HCT116 (cell line): ENCODE measurements around the gene STX2. TPM values are rescaled to one million over a fixed set of nuclear protein-coding genes. Genes with fewer than 3 reads are reported as not detected.

Source experiments
- ATAC-seq: fragments of 200-7000 bp; cut with Tn5 transposase; 2 replicates; pipeline ENCODE4 v1.9.1; 2020; ENCODE audit warnings: mild to moderate bottlenecking, moderate library complexity
- BruUV-seq: library from RNA; stranded (reverse); fragments of 400-500 nt; replicated peaks from 2 replicates; lab custom pipeline; 2021; lab: Mats Ljungman, UMichigan
- CTCF ChIA-PET: fragments of 300-600 bp; sonication (Branson Sonifier 250); formaldehyde crosslinking; loops from one replicate; lab custom pipeline; 2021; ENCODE audit warnings: antibody characterized with exemption; lab: Charles Lee
- POLR2A ChIA-PET: fragments of 300-600, 350-600 bp; sonication (Branson Sonifier 250); formaldehyde crosslinking; loops from one replicate; lab custom pipeline; 2021; ENCODE audit warnings: antibody characterized with exemption; lab: Charles Lee
- RAD21 ChIA-PET, 2 experiments: fragments of 300-600 bp; sonication (Branson Sonifier 250); formaldehyde crosslinking; loops; one replicate each; lab custom pipeline; 2023; ENCODE audit warnings: low total read pairs in 2 of 2; ENCODE audit not compliant: uncharacterized antibody in 2 of 2, unreplicated experiment in 2 of 2, low non-redundant PET in 1 of 2; lab: Charles Lee
- DNase-seq: peaks from one replicate; pipeline ENCODE4 v3.0.0-alpha.2; 2010; ENCODE audit warnings: low read depth, low spot score
- H2AFZ ChIP-seq: fragments of 200-600 bp; shearing (Covaris generic), sonication (generic); 2 replicates; pipeline ENCODE4 v1.6.1; 2017; ENCODE audit warnings: low read depth, mixed run types, mixed read lengths, antibody characterized with exemption, low read length; ENCODE audit not compliant: poor library complexity, severe bottlenecking
- H3K27ac ChIP-seq: 2 replicates; pipeline ENCODE4 v1.5.1; 2012; ENCODE audit warnings: low read depth, low read length
- H3K27me3 ChIP-seq: fragments of 200-600 bp; sonication (generic); 2 replicates; pipeline ENCODE4 v1.6.1; 2016; ENCODE audit warnings: mixed run types, low read length, mixed read lengths; ENCODE audit not compliant: insufficient read depth
- H3K36me3 ChIP-seq, 2 experiments: fragments of 200-500 bp in 1 of 2; fragments of 200-600 bp in 1 of 2; sonication (Bioruptor generic) in 1 of 2; sonication (generic) in 1 of 2; 2 replicates each; pipeline versions ENCODE4 v1.5.1 to v1.6.1; 2014 to 2016; ENCODE audit warnings: low read length in 2 of 2, inconsistent platforms in 1 of 2, mixed read lengths in 1 of 2, mixed run types in 1 of 2; ENCODE audit not compliant: insufficient read depth in 2 of 2, control insufficient read depth in 1 of 2
- H3K4me1 ChIP-seq, 2 experiments: fragments of 200-600 bp in 1 of 2; sonication (generic) in 1 of 2; 2 replicates each; pipeline versions ENCODE4 v1.5.1 to v1.6.1; 2012 to 2017; ENCODE audit warnings: low read length in 2 of 2, inconsistent platforms in 1 of 2, mild to moderate bottlenecking in 1 of 2, mixed read lengths in 1 of 2, mixed run types in 1 of 2, moderate library complexity in 1 of 2; ENCODE audit not compliant: insufficient read depth in 2 of 2, control insufficient read depth in 1 of 2
- H3K4me2 ChIP-seq: fragments of 200-600 bp; sonication (generic); 2 replicates; pipeline ENCODE4 v1.6.1; 2017; ENCODE audit warnings: mixed run types, low read length, mixed read lengths
- H3K4me3 ChIP-seq, 2 experiments: fragments of 200-600 bp in 1 of 2; sonication (generic) in 1 of 2; replicated peaks in 1 of 2; 2 replicates each; pipeline ENCODE4 v1.5.1; 2011 to 2016; ENCODE audit warnings: low read length in 2 of 2, control low read depth in 1 of 2, low read depth in 1 of 2, mild to moderate bottlenecking in 1 of 2, mixed read lengths in 1 of 2, mixed run types in 1 of 2
- H3K79me2 ChIP-seq: fragments of 200-600 bp; sonication (generic); 2 replicates; pipeline ENCODE4 v1.6.1; 2017; ENCODE audit warnings: mild to moderate bottlenecking, mixed run types, low read length, moderate library complexity, mixed read lengths; ENCODE audit not compliant: insufficient read depth
- H3K9ac ChIP-seq: fragments of 200-600 bp; sonication (generic); 2 replicates; pipeline ENCODE4 v1.6.1; 2016; ENCODE audit warnings: low read length, mixed read lengths
- H3K9me2 ChIP-seq: fragments of 200-600 bp; sonication (generic), shearing (Covaris generic); 2 replicates; pipeline ENCODE4 v1.6.1; 2017; ENCODE audit warnings: mixed run types, mild to moderate bottlenecking, moderate library complexity; ENCODE audit not compliant: insufficient read depth
- H3K9me3 ChIP-seq, 2 experiments: fragments of 200-500 bp in 1 of 2; fragments of 200-600 bp in 1 of 2; sonication (Bioruptor generic) in 1 of 2; sonication (generic) in 1 of 2; 2 replicates each; pipeline ENCODE4 v1.6.1; 2014 to 2017; ENCODE audit warnings: low read length in 2 of 2, mixed read lengths in 2 of 2, inconsistent platforms in 1 of 2, low read depth in 1 of 2, mild to moderate bottlenecking in 1 of 2, mixed run types in 1 of 2, moderate library complexity in 1 of 2; ENCODE audit not compliant: control insufficient read depth in 1 of 2, insufficient read depth in 1 of 2
- H4K20me1 ChIP-seq: fragments of 200-600 bp; sonication (generic), shearing (Covaris generic); 2 replicates; pipeline ENCODE4 v1.6.1; 2017; ENCODE audit warnings: mixed run types, mild to moderate bottlenecking, moderate library complexity; ENCODE audit not compliant: insufficient read depth
- EGR1 ChIP-seq: IDR thresholded peaks from 2 replicates; pipeline ENCODE4 v1.6.1; 2012; ENCODE audit warnings: low read depth
- EZH2 ChIP-seq: fragments of 200-600 bp; sonication (generic); IDR thresholded peaks from 2 replicates; pipeline ENCODE4 v1.6.1; 2017; ENCODE audit warnings: antibody characterized with exemption, mixed run types
- EZH2phosphoT487 ChIP-seq: fragments of 200-600 bp; IDR thresholded peaks from 2 replicates; pipeline ENCODE4 v1.6.1; 2018; ENCODE audit warnings: antibody characterized with exemption, borderline replicate concordance
- JUND ChIP-seq: IDR thresholded peaks from 2 replicates; pipeline ENCODE4 v1.6.1; 2012
- POLR2A ChIP-seq: IDR thresholded peaks from 2 replicates; pipeline ENCODE4 v1.7.0; 2011; ENCODE audit warnings: borderline replicate concordance; ENCODE audit not compliant: insufficient read depth, insufficient read length; ENCODE audit errors: extremely low read depth
- POLR2AphosphoS5 ChIP-seq: IDR thresholded peaks from 2 replicates; pipeline ENCODE4 v1.6.1; 2011; ENCODE audit warnings: mild to moderate bottlenecking, low read depth, low read length, moderate library complexity
- RAD21 ChIP-seq: IDR thresholded peaks from 2 replicates; pipeline ENCODE4 v1.6.1; 2012; ENCODE audit warnings: low read depth, mild to moderate bottlenecking
- SIN3A ChIP-seq: IDR thresholded peaks from 2 replicates; pipeline ENCODE4 v1.6.1; 2012; ENCODE audit warnings: low read depth
- SP1 ChIP-seq: IDR thresholded peaks from 2 replicates; pipeline ENCODE4 v1.6.1; 2012; ENCODE audit warnings: low read depth
- TCF7L2 ChIP-seq: IDR thresholded peaks from 2 replicates; pipeline ENCODE4 v1.7.0; 2011; ENCODE audit warnings: borderline replicate concordance, inconsistent platforms; ENCODE audit not compliant: insufficient read depth, insufficient read length; ENCODE audit errors: extremely low read depth
- YY1 ChIP-seq: IDR thresholded peaks from 2 replicates; pipeline ENCODE4 v1.6.1; 2011; ENCODE audit warnings: low read length, low read depth, moderate library complexity, mild to moderate bottlenecking; ENCODE audit not compliant: insufficient replicate concordance; ENCODE audit errors: extremely low read depth
- ZFX ChIP-seq: fragments of 450-650 bp; IDR thresholded peaks from 2 replicates; pipeline ENCODE4 v1.6.1; 2017
- intact Hi-C: fragments of 100-400 bp; cut with micrococcal nuclease; formaldehyde crosslinking; loops from 2 replicates; pipeline ENCODE4 v1.10.0; 2022
- total RNA-seq: library from RNA; stranded (reverse); gene quantifications from one replicate; pipeline ENCODE4 v1.2.1, GENCODE V29; 2021; ENCODE audit not compliant: unreplicated experiment
- TF ChIP-seq, protein P1 (sequence below): IDR thresholded peaks from 2 replicates; pipeline ENCODE4 v1.6.1; 2012
- TF ChIP-seq, protein P2 (sequence below): IDR thresholded peaks from 2 replicates; pipeline ENCODE4 v1.6.1; 2011; ENCODE audit warnings: mild to moderate bottlenecking, low read length, moderate library complexity; ENCODE audit not compliant: insufficient replicate concordance; ENCODE audit errors: extremely low read depth
- TF ChIP-seq, protein P3 (sequence below): IDR thresholded peaks from 2 replicates; pipeline ENCODE4 v1.6.1; 2012
- TF ChIP-seq, protein P4 (sequence below): IDR thresholded peaks from 2 replicates; pipeline ENCODE4 v1.6.1; 2012; ENCODE audit warnings: low read depth
- TF ChIP-seq, protein P5 (sequence below), 3 experiments: fragments of 200-600 bp in 1 of 3; sonication (generic) in 1 of 3; IDR thresholded peaks in 2 of 3; conservative IDR thresholded peaks in 1 of 3; 2 replicates each; pipeline ENCODE4 v1.5.1; 2012 to 2017; ENCODE audit warnings: low read depth in 2 of 3, low read length in 2 of 3, antibody characterized with exemption in 1 of 3, borderline replicate concordance in 1 of 3, control low read depth in 1 of 3, mild to moderate bottlenecking in 1 of 3, mixed read lengths in 1 of 3, mixed run types in 1 of 3, moderate library complexity in 1 of 3; ENCODE audit not compliant: insufficient read depth in 1 of 3

The STX2 gene
- total RNA-seq, 1 experiment from 2014 or later = 19.2 TPM

DNA sequence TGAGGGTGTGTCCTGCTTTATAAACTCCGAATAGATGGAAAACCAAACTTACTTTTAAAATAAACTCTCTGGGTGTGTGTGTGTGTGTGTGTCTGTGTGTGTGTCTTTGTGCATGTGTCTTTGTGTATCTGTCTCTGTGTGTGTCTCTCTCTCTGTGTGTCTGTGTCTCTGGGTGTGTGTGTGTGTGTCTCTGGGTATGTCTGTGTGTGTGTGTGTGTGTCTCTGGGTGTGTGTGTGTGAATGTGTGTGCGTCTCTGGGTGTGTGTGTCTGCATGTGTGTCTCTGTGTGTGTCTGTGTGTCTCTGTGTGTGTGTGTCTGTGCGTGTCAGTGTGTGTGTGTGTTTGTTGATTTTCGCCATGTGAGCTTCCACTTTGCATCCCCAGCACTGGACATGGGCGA is 42.0 kb upstream of the STX2 start:
- H4K20me1 ChIP-seq = peaks cover 26% of the 10 kb centered on the region; the same call in 1 of the 2 replicates
- H2AFZ ChIP-seq = no peak overlapping the region
- H3K9me3 ChIP-seq = no peaks in the 10 kb centered on the region
- H3K36me3 ChIP-seq = peaks cover 15 to 17% of the 10 kb centered on the region in 2 experiments
- H3K4me2 ChIP-seq = no peak overlapping the region
- RAD21 ChIA-PET = no interaction called here
- H3K9ac ChIP-seq = no peak overlapping the region
- TF ChIP-seq, protein P1, sequence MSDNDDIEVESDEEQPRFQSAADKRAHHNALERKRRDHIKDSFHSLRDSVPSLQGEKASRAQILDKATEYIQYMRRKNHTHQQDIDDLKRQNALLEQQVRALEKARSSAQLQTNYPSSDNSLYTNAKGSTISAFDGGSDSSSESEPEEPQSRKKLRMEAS = no peak
- TF ChIP-seq SIN3A (no peak), POLR2AphosphoS5 (no peak), SP1 (no peak), RAD21 (no peak), EGR1 (no peak), EZH2phosphoT487 (no peak), EZH2 (no peak), JUND (no peak), ZFX (no peak), POLR2A (no peak), YY1 (no peak), TCF7L2 (no peak)
- TF ChIP-seq, protein P2, sequence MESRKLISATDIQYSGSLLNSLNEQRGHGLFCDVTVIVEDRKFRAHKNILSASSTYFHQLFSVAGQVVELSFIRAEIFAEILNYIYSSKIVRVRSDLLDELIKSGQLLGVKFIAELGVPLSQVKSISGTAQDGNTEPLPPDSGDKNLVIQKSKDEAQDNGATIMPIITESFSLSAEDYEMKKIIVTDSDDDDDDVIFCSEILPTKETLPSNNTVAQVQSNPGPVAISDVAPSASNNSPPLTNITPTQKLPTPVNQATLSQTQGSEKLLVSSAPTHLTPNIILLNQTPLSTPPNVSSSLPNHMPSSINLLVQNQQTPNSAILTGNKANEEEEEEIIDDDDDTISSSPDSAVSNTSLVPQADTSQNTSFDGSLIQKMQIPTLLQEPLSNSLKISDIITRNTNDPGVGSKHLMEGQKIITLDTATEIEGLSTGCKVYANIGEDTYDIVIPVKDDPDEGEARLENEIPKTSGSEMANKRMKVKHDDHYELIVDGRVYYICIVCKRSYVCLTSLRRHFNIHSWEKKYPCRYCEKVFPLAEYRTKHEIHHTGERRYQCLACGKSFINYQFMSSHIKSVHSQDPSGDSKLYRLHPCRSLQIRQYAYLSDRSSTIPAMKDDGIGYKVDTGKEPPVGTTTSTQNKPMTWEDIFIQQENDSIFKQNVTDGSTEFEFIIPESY = no peak
- TF ChIP-seq, protein P3, sequence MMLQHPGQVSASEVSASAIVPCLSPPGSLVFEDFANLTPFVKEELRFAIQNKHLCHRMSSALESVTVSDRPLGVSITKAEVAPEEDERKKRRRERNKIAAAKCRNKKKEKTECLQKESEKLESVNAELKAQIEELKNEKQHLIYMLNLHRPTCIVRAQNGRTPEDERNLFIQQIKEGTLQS = no peak
- TF ChIP-seq, protein P4, sequence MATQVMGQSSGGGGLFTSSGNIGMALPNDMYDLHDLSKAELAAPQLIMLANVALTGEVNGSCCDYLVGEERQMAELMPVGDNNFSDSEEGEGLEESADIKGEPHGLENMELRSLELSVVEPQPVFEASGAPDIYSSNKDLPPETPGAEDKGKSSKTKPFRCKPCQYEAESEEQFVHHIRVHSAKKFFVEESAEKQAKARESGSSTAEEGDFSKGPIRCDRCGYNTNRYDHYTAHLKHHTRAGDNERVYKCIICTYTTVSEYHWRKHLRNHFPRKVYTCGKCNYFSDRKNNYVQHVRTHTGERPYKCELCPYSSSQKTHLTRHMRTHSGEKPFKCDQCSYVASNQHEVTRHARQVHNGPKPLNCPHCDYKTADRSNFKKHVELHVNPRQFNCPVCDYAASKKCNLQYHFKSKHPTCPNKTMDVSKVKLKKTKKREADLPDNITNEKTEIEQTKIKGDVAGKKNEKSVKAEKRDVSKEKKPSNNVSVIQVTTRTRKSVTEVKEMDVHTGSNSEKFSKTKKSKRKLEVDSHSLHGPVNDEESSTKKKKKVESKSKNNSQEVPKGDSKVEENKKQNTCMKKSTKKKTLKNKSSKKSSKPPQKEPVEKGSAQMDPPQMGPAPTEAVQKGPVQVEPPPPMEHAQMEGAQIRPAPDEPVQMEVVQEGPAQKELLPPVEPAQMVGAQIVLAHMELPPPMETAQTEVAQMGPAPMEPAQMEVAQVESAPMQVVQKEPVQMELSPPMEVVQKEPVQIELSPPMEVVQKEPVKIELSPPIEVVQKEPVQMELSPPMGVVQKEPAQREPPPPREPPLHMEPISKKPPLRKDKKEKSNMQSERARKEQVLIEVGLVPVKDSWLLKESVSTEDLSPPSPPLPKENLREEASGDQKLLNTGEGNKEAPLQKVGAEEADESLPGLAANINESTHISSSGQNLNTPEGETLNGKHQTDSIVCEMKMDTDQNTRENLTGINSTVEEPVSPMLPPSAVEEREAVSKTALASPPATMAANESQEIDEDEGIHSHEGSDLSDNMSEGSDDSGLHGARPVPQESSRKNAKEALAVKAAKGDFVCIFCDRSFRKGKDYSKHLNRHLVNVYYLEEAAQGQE = no peak
- TF ChIP-seq, protein P5, sequence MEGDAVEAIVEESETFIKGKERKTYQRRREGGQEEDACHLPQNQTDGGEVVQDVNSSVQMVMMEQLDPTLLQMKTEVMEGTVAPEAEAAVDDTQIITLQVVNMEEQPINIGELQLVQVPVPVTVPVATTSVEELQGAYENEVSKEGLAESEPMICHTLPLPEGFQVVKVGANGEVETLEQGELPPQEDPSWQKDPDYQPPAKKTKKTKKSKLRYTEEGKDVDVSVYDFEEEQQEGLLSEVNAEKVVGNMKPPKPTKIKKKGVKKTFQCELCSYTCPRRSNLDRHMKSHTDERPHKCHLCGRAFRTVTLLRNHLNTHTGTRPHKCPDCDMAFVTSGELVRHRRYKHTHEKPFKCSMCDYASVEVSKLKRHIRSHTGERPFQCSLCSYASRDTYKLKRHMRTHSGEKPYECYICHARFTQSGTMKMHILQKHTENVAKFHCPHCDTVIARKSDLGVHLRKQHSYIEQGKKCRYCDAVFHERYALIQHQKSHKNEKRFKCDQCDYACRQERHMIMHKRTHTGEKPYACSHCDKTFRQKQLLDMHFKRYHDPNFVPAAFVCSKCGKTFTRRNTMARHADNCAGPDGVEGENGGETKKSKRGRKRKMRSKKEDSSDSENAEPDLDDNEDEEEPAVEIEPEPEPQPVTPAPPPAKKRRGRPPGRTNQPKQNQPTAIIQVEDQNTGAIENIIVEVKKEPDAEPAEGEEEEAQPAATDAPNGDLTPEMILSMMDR (IDR thresholded peaks at IDR 0.05 in 2 of 3, conservative IDR thresholded peaks at IDR 0.05 in 1 of 3; ENCODE audit: borderline replicate concordance in 1 of 3, insufficient read depth in 1 of 3, low read depth in 2 of 3, low read length in 2 of 3) = no peak
- POLR2A ChIA-PET = no interaction called here
- no peaks in the 10 kb centered on the region for H3K27me3 ChIP-seq
- H3K27ac ChIP-seq = no peak overlapping the region
- no peak overlapping the region for H3K4me3 ChIP-seq
- no peaks in the 10 kb centered on the region for H3K4me1 ChIP-seq
- DNase-seq = no peak
- intact Hi-C loops = no loop called here
- ATAC-seq = no peak
- H3K79me2 ChIP-seq = peaks cover 9% of the 10 kb centered on the region
- H3K9me2 ChIP-seq = no peaks in the 10 kb centered on the region
- CTCF ChIA-PET = no interaction called here
- BruUV-seq = no TSS peak
